OCI-LY1 (cell line): ENCODE data around the gene CSRNP2.

Source experiments
- EZH2 ChIP-seq: fragments of 200-600 bp; sonication (generic), shearing (Covaris generic); IDR thresholded peaks from 2 replicates; pipeline ENCODE4 v1.8.0; 2017; ENCODE audit warnings: borderline replicate concordance, mixed run types, mild to moderate bottlenecking, antibody characterized with exemption, low read length, moderate library complexity, mixed read lengths
- TF ChIP-seq, protein P1 (sequence below): fragments of 200-600 bp; sonication (generic), shearing (Covaris generic); IDR thresholded peaks from 2 replicates; pipeline ENCODE4 v1.5.1; 2017; ENCODE audit warnings: mild to moderate bottlenecking, antibody characterized with exemption, low read length, moderate library complexity, mixed read lengths

DNA sequence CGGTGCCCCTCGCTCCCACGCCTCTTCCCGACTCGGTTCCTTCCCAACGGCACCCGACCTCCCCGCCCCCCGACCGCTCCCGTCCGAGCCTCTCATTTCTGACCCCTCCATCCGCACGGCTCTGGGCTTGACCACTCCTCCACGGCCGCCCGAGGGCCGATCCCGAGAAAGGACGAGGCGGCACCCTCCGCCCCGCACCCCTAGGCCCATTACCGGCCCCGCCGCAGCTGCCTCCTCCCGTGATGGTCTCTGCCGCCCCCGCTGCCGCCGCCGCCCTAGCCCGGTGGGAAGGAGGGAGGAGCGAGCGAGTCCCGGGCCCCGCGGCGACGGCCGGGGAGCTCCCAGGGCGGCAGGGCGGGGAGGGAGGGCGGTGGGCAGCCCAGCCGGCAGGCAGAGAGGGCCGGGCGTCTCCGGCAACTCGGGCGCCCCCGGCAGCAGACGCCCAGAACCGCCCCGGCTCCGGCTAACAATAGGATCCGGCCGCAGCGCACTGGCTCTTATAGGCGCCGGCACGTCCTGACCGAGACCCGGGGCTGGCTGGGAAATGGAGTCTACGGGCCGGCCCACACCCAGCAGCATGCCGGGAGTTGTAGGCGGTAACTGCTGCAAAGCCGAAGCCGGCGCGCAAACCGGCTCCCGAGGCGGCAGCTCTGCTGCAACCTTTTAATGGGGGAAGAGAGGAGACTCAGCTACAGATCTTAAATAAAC lies at the start of gene CSRNP2:
- TF ChIP-seq, protein P1, sequence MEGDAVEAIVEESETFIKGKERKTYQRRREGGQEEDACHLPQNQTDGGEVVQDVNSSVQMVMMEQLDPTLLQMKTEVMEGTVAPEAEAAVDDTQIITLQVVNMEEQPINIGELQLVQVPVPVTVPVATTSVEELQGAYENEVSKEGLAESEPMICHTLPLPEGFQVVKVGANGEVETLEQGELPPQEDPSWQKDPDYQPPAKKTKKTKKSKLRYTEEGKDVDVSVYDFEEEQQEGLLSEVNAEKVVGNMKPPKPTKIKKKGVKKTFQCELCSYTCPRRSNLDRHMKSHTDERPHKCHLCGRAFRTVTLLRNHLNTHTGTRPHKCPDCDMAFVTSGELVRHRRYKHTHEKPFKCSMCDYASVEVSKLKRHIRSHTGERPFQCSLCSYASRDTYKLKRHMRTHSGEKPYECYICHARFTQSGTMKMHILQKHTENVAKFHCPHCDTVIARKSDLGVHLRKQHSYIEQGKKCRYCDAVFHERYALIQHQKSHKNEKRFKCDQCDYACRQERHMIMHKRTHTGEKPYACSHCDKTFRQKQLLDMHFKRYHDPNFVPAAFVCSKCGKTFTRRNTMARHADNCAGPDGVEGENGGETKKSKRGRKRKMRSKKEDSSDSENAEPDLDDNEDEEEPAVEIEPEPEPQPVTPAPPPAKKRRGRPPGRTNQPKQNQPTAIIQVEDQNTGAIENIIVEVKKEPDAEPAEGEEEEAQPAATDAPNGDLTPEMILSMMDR: no peak; the same call in 1 of the 2 replicates
- no peak for TF ChIP-seq EZH2
